Activated CD8-positive, alpha-beta T cell treated with anti-CD3 and anti-CD28 coated beads for 36 hours (primary cell): ENCODE data around the gene GNG7. TPM values are rescaled to one million over a fixed set of nuclear protein-coding genes. Genes with fewer than 3 reads are reported as not detected.

ENCODE experiments used
- ATAC-seq: fragments of 200-7000 bp; cut with Tn5 transposase; one replicate; pipeline ENCODE4 v1.10.0; 2021; ENCODE audit warnings: mild to moderate bottlenecking, moderate library complexity
- CTCF ChIA-PET: fragments of 350-600 bp; sonication (Branson Sonifier 250); formaldehyde crosslinking; loops from one replicate; lab custom pipeline; 2021; ENCODE audit warnings: antibody characterized with exemption; lab: Charles Lee
- POLR2A ChIA-PET: fragments of 350-600 bp; sonication (Branson Sonifier 250); formaldehyde crosslinking; loops from one replicate; lab custom pipeline; 2021; ENCODE audit warnings: antibody characterized with exemption; lab: Charles Lee
- DNase-seq: peaks from one replicate; pipeline ENCODE4 v3.0.0-alpha.2; 2020
- H3K27ac Mint-ChIP-seq: one replicate; pipeline ENCODE4 v1.8.0; 2021; ENCODE audit warnings: mild to moderate bottlenecking, mixed read lengths
- H3K27me3 Mint-ChIP-seq: one replicate; pipeline ENCODE4 v1.8.0; 2021; ENCODE audit warnings: mixed read lengths
- H3K36me3 Mint-ChIP-seq: one replicate; pipeline ENCODE4 v1.8.0; 2021; ENCODE audit warnings: low read depth, mixed read lengths
- H3K4me1 Mint-ChIP-seq: one replicate; pipeline ENCODE4 v1.8.0; 2021; ENCODE audit warnings: low read depth, mixed read lengths
- H3K4me3 Mint-ChIP-seq: one replicate; pipeline ENCODE4 v1.8.0; 2021; ENCODE audit warnings: mild to moderate bottlenecking, moderate library complexity, mixed read lengths
- H3K9me3 Mint-ChIP-seq: one replicate; pipeline ENCODE4 v1.8.0; 2021; ENCODE audit warnings: mixed read lengths
- intact Hi-C: fragments of 100-400 bp; cut with micrococcal nuclease; formaldehyde crosslinking; loops from one replicate; pipeline ENCODE4 v1.10.0; 2022
- total RNA-seq, 2 experiments: library from RNA; stranded (reverse); gene quantifications; one replicate each; pipeline ENCODE4 v1.2.3, GENCODE V29; 2021
- TF ChIP-seq, protein P1 (sequence below): fragments of 200-600 bp; IDR thresholded peaks from one replicate; pipeline ENCODE4 v1.8.0; 2022; ENCODE audit warnings: antibody characterized with exemption, mild to moderate bottlenecking

GNG7 gene
- total RNA-seq, 2 experiments from 2014 or later: 0.27 to 0.32 TPM

DNA sequence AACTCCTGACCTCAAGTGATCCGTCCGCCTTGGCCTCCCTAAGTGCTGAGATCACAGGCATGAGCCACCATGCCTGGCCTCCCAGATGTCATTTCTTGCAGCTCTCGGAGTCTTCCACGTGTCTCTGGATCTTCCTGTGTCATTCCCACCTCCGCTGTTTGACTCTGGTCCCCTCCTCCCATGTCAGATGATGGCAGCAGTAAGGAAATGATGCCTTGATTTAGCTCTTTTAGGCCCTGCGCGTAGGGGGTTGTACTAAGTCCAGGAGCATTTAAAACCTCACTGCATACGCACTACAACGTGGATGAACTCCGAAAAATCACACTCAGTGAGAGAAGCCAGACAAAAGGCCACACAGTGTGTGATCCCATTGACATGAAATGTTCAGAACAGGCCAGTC, 113.1 kb downstream of the GNG7 start:
- no peak overlapping the region for H3K4me3 Mint-ChIP-seq
- DNase-seq (no peak), ATAC-seq (no peak)
- ChIA-PET POLR2A (interaction anchor here (1.2 kb wide), 1 partner anchor 11 kb away, joined by 3 read pairs; no protein-coding TSS in a partner anchor), CTCF (interaction anchor here (2.3 kb wide), 1 partner anchor 10 kb away, joined by 9 read pairs; no protein-coding TSS in a partner anchor)
- no peaks in the 10 kb centered on the region for H3K9me3 Mint-ChIP-seq
- intact Hi-C loops: no loop called here
- peaks cover 8% of the 10 kb centered on the region for H3K27me3 Mint-ChIP-seq
- no peaks in the 10 kb centered on the region for H3K4me1 Mint-ChIP-seq
- TF ChIP-seq, protein P1, sequence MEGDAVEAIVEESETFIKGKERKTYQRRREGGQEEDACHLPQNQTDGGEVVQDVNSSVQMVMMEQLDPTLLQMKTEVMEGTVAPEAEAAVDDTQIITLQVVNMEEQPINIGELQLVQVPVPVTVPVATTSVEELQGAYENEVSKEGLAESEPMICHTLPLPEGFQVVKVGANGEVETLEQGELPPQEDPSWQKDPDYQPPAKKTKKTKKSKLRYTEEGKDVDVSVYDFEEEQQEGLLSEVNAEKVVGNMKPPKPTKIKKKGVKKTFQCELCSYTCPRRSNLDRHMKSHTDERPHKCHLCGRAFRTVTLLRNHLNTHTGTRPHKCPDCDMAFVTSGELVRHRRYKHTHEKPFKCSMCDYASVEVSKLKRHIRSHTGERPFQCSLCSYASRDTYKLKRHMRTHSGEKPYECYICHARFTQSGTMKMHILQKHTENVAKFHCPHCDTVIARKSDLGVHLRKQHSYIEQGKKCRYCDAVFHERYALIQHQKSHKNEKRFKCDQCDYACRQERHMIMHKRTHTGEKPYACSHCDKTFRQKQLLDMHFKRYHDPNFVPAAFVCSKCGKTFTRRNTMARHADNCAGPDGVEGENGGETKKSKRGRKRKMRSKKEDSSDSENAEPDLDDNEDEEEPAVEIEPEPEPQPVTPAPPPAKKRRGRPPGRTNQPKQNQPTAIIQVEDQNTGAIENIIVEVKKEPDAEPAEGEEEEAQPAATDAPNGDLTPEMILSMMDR: no peak
- H3K36me3 Mint-ChIP-seq: no peaks in the 10 kb centered on the region
- H3K27ac Mint-ChIP-seq: no peak overlapping the region

DNA sequence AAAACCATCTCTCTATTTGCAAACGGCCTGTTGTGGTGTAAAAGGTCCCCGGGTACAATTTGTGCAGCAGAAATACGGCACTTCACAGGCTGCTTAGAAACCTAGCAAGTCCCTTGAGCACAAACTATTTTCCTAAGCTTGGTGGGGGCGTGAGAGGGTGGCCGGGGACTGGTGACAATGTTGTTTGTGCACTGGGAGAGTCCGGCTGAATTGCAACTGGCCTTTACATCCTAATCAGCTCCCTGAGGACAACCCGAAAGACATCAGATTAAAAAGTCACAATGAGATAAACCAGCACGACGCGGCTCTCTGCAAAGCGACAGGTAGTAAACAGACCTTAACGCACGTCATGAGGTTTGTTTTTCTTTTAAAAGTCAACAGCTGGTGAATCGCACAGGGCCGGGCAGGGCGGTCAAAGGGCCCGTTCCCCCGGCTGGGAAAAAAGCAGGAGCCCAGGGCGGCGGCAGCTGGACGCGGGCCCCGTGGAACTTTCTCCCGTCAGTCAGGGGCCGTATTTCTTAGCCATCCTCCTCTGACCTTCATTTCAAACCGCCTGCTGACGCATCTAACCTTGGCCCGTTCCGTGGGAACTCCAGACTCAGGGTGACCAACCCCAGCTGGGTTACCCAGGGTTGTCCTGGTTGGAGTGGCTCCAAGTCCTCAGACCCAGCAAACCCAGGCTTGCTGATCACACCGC, 114.3 kb downstream of the GNG7 start:
- intact Hi-C loops: no loop called here
- Mint-ChIP-seq H3K27ac (no peak overlapping the region), H3K4me3 (no peak overlapping the region), H3K4me1 (no peaks in the 10 kb centered on the region), H3K27me3 (peaks cover 8% of the 10 kb centered on the region), H3K36me3 (no peaks in the 10 kb centered on the region), H3K9me3 (peaks cover 3% of the 10 kb centered on the region)
- no peak for DNase-seq
- ChIA-PET POLR2A (interaction anchor here (0.9 to 1.2 kb wide), 2 partner anchors 112 to 126 kb away, joined by 3 read pairs; no protein-coding TSS in a partner anchor), CTCF (interaction anchor here (2.3 kb wide), 1 partner anchor 8 kb away, joined by 9 read pairs; no protein-coding TSS in a partner anchor)
- TF ChIP-seq, protein P1: no peak
- ATAC-seq: no peak

DNA sequence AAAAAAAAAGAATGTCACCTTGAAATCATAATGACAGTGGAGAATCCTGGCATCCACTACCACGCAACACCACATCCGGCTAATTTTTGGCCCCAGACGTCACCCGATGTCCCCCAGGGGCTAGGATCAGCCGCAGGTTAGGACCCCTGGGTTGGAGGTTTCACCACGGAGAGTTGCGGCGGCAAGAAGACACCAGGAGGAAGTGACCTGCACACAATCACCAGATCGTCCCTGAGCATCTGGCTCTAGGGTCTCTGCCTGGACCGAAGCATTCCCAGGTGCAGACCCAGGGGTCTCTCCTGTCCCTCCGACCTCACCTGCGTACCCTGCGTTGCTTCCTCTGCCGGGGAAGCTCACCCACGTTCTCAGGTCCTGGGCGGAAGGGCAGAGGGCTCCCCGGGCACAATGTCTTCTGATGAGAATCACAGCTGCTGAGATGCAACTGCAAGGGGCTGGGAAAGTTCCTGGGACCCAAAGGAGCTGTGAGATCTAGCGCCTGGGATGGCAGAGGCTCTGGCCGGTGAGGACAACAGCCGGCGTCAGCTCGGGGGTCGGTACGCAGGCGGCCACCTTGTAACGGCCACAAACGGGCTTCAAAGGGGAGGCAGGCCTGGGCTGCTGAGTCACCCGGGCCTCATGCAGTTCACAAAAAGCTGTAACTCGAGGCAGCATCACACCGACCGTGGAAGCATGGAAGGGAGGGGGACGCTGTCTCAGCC, 115.3 kb downstream of the GNG7 start:
- no peak overlapping the region for H3K27ac Mint-ChIP-seq
- H3K36me3 Mint-ChIP-seq: no peaks in the 10 kb centered on the region
- ATAC-seq (no peak), DNase-seq (no peak)
- peaks cover 3% of the 10 kb centered on the region for H3K9me3 Mint-ChIP-seq
- no peak overlapping the region for H3K4me3 Mint-ChIP-seq
- H3K4me1 Mint-ChIP-seq: no peaks in the 10 kb centered on the region
- ChIA-PET CTCF (interaction anchor here (1.1 kb wide), 1 partner anchor 49 kb away, joined by 3 read pairs; no protein-coding TSS in a partner anchor), POLR2A (interaction anchor here (1.2 kb wide), 1 partner anchor 111 kb away, joined by 3 read pairs; no protein-coding TSS in a partner anchor)
- H3K27me3 Mint-ChIP-seq: peaks cover 6% of the 10 kb centered on the region
- intact Hi-C loops: no loop called here
- TF ChIP-seq, protein P1: no peak

DNA sequence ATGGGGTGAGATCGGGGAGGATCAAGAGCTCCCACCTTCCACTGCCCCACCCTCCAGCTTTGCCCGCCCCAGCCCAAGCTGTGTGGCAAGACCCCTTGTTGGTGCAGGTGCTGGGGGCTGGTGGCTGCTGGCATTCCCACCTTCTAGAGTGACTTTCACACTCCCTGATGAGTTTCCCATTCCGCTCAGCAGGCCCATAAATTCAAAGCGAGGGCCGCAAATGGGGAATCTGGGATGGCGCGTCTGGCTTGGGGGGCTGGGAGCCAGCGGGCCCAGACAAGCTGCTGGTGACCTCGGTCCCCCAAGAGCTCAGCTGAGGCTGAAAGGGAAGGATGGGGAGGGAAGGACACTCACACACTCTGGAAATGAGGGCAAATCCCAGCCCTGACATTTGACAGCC, 116.3 kb downstream of the GNG7 start:
- peaks cover 9% of the 10 kb centered on the region for H3K9me3 Mint-ChIP-seq
- CTCF ChIA-PET: interaction anchor here (1.1 kb wide), 1 partner anchor 50 kb away, joined by 3 read pairs; no protein-coding TSS in a partner anchor

More for the DNA sequence above, 116.3 kb downstream of the GNG7 start:
- H3K36me3 Mint-ChIP-seq: no peaks in the 10 kb centered on the region
- H3K4me3 Mint-ChIP-seq: no peak overlapping the region
- TF ChIP-seq, protein P1: no peak
- POLR2A ChIA-PET: interaction anchor here (0.9 kb wide), 1 partner anchor 110 kb away, joined by 3 read pairs; the partner anchor contains the start of gene GADD45B
- intact Hi-C loops: no loop called here
- H3K27ac Mint-ChIP-seq: no peak overlapping the region
- ATAC-seq: no peak
- H3K4me1 Mint-ChIP-seq: no peaks in the 10 kb centered on the region
- no peak for DNase-seq
- H3K27me3 Mint-ChIP-seq: no peaks in the 10 kb centered on the region
